ENCODE data around the gene MT4.

- no peak for TF ChIP-seq CTCF (IDR thresholded peaks at IDR 0.05; ENCODE audit: extremely low read depth in 1 of 2, insufficient read depth in 1 of 2, low read depth in 1 of 2, low read length in 2 of 2)
- no peak for TF ChIP-seq MAX (IDR thresholded peaks at IDR 0.05; ENCODE audit: insufficient read depth, insufficient read length)
- peak; percentile 31 for TF ChIP-seq POLR2AphosphoS5 (IDR thresholded peaks at IDR 0.05; ENCODE audit: insufficient read depth, low read depth, low read length)
- no peak for TF ChIP-seq EZH2 (IDR thresholded peaks at IDR 0.05; ENCODE audit: borderline replicate concordance, low read depth, low read length, severe bottlenecking)
- no peak for TF ChIP-seq GATA2 (IDR thresholded peaks at IDR 0.05; ENCODE audit: insufficient read depth, insufficient read length, low read depth, low read length)
- TF ChIP-seq JUN (IDR thresholded peaks at IDR 0.05; ENCODE audit: borderline replicate concordance, insufficient read depth, insufficient read length, low read depth) = peak; percentile 47
- no peak for TF ChIP-seq POLR2A (IDR thresholded peaks at IDR 0.05; ENCODE audit: low read depth, low read length)
- TF ChIP-seq FOS (IDR thresholded peaks at IDR 0.05; ENCODE audit: borderline replicate concordance, insufficient read depth, low read length) = no peak
Observed at GRCh38 chr16:56525236-56525635, 39.6 kb upstream of the MT4 start.

Measured in endothelial cell of umbilical vein (primary cell).